SK-N-SH (cell line): ENCODE results near the gene KRTAP1-1.
"Not testable (repeated sequence)": the region's sequence is repeated elsewhere in the genome, so short reads cannot be mapped to it uniquely, and the experiment has no call there.

ENCODE experiments used
- CTCF ChIP-seq: fragments of 200-600 bp; sonication (generic); IDR thresholded peaks from 2 replicates; pipeline ENCODE4 v1.6.1; 2017; ENCODE audit warnings: antibody characterized with exemption, mild to moderate bottlenecking, moderate library complexity
- EZH2phosphoT487 ChIP-seq: fragments of 200-600 bp; sonication (generic); IDR thresholded peaks from 2 replicates; pipeline ENCODE4 v1.6.1; 2017; ENCODE audit warnings: low read depth, mixed run types, mild to moderate bottlenecking, antibody characterized with exemption, moderate library complexity, borderline replicate concordance
- FOXJ3 ChIP-seq: sonication (generic); formaldehyde crosslinking; IDR thresholded peaks from 2 replicates; pipeline ENCODE4 v1.5.1; 2020; ENCODE audit warnings: mild to moderate bottlenecking, missing genetic modification reagents
- JUND ChIP-seq: IDR thresholded peaks from 2 replicates; pipeline ENCODE4 v1.4.0; 2012
- PBX3 ChIP-seq: IDR thresholded peaks from 2 replicates; pipeline ENCODE4; 2012
- RCOR1 ChIP-seq: fragments of 150-350 bp; IDR thresholded peaks from 2 replicates; pipeline ENCODE4 v1.6.1; 2017; ENCODE audit warnings: antibody characterized with exemption, low read length

- TF ChIP-seq JUND; EZH2phosphoT487; RCOR1; PBX3; FOXJ3 (CRISPR knock-in tag); CTCF: not testable (repeated sequence)
Measured at GRCh38 chr17:41054556-41054955, 13.3 kb upstream of the KRTAP1-1 start.
